ENCODE measurements around the gene MS4A4E.

Gene MS4A4E

DNA sequence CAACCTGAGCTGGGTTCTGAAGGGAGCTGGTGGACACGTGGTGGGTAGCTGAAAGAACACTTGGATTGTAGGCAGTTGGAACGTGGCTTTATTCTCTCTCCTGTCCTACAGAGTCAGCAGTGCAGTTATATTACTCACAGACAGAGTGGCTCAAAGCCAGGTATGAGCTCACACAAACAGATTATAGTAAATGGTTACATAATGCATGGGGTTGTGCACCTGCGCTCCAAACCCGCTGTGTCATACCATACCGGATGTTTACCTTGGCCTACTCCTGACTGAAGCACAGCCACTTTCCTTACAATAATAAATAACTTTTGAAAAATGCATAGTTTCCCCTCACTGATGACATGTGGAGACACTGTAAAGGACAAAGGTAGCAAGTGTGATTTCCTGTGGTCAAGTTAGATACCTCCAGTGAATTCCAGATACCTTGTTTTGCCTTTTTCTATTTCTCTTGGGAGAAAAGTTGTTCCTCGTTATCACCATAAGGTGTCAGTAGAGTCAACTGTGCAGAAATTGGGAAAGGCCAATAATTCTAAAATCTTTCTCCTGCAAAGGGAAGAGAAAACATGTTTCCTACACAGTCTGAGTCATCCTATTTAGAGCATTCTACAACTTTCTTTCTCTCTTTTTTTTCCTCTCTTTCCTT lies 73.5 kb downstream of the MS4A4E start:
- DNase-seq (ENCODE audit: extremely low read depth, low read depth): no peak
- TF ChIP-seq, protein P1, sequence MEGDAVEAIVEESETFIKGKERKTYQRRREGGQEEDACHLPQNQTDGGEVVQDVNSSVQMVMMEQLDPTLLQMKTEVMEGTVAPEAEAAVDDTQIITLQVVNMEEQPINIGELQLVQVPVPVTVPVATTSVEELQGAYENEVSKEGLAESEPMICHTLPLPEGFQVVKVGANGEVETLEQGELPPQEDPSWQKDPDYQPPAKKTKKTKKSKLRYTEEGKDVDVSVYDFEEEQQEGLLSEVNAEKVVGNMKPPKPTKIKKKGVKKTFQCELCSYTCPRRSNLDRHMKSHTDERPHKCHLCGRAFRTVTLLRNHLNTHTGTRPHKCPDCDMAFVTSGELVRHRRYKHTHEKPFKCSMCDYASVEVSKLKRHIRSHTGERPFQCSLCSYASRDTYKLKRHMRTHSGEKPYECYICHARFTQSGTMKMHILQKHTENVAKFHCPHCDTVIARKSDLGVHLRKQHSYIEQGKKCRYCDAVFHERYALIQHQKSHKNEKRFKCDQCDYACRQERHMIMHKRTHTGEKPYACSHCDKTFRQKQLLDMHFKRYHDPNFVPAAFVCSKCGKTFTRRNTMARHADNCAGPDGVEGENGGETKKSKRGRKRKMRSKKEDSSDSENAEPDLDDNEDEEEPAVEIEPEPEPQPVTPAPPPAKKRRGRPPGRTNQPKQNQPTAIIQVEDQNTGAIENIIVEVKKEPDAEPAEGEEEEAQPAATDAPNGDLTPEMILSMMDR (IDR thresholded peaks at IDR 0.05; ENCODE audit: low read depth, low read length): no peak; the same call in 1 of the 2 replicates

DNA sequence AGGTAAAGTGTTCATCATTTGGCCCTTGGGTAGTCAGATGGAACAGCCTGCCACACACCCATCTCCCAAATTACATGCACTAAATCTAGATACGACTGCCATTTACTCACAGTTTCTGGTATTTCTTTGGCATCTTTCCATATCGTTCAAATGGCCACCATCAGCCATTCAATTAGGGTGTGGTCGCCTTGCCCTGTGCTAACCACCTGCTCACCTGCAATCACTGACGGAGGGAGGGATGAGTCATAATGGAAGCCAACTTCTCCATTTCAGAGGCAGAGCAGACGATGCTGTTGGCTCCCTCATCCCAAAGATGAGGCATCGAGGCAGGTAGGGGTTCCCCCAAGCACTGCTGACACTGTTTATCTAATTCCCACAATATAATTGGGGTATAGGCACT lies 74.6 kb downstream of the MS4A4E start:
- TF ChIP-seq, protein P1 (IDR thresholded peaks at IDR 0.05; ENCODE audit: low read depth, low read length): no peak
- no peak for DNase-seq (ENCODE audit: extremely low read depth, low read depth)

DNA sequence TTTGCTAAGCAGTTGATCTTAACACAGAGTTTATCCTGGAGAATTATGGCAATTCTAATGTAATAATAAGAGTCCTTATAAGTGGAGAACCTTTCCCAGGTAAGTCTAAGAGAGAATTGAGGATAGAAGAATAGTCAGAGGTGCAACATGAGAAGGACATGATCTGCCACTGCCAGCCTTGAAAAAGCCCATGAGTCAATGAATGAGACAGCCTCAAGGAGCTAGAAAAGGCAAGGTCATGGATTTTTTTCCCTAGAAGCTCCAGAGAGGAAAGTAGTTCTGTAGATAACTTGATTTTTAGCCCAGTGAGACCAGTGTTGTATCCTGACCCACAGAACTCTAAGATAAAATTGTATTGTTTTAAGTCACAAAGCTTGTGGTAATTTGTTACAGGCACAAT lies 77.0 kb downstream of the MS4A4E start:
- TF ChIP-seq, protein P1 (IDR thresholded peaks at IDR 0.05; ENCODE audit: low read depth, low read length): no peak
- no peak for DNase-seq (ENCODE audit: extremely low read depth, low read depth)

DNA sequence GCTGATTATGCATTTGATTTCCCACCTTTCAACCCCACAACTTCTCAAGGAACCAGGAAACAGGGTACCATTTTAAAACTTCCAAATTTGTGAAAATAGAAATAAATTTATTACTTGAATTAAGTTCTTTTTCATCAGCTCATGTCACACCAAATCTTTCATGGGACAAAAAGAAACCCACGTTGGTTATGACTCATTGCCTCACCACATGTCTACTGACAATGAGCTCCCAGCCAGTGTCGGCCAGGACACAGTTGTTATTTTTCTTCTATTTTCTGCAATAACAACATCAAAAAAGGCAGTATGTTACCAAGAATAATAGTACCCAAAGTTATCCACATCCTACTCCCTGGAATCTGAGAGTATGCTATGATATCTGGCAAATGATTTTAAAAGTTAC lies 77.4 kb downstream of the MS4A4E start:
- TF ChIP-seq, protein P1 (IDR thresholded peaks at IDR 0.05; ENCODE audit: low read depth, low read length): no peak

DNA sequence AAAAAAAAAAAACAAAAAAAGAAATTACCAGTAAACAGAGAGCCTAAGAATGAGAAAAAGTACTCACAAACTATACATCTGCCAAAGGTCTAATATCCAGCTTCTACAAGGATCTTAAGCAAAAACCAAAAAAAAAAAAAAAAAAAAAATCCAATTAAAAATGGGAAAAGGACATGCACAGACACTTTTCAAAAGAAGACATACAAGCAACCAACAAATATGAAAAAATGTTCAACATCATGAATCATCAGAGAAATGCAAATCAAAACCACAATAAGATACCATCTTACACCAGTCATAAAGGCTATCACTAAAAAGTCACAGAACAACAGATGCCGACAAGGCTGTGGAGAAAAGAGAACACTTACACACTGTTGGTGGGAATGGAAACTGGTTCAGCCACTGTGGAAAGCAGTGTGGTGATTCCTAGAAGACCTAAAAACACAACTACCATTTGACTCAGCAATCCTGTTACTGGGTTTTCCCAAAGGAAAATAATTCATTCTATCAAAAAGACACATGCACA lies 78.3 kb downstream of the MS4A4E start:
- DNase-seq (ENCODE audit: extremely low read depth, low read depth): no peak

More for the DNA sequence above, 77.4 kb downstream of the MS4A4E start:
- no peak for DNase-seq (ENCODE audit: extremely low read depth, low read depth)

DNA sequence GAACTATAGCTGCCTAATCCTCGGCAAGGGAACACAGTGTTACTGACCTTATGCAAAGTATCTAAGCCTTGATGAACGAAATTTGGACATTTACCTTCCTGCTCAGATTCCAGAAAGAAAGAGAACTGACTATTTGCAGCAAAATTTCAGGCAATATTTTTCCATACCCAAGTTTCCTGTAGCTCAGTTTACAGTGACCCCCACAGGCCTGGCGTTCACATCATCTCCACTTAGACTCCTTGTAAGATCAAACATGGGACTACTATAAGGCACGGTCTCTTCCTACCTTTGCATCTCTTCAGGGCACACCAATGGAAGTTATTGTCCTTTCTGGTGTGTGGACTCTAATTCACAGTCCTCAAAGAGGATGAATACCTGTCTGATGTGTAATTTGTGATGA lies 81.2 kb downstream of the MS4A4E start:
- TF ChIP-seq, protein P1 (IDR thresholded peaks at IDR 0.05; ENCODE audit: low read depth, low read length): no peak
- DNase-seq (ENCODE audit: extremely low read depth, low read depth): no peak

More for the DNA sequence above, 78.3 kb downstream of the MS4A4E start:
- TF ChIP-seq, protein P1 (IDR thresholded peaks at IDR 0.05; ENCODE audit: low read depth, low read length): no peak

DNA sequence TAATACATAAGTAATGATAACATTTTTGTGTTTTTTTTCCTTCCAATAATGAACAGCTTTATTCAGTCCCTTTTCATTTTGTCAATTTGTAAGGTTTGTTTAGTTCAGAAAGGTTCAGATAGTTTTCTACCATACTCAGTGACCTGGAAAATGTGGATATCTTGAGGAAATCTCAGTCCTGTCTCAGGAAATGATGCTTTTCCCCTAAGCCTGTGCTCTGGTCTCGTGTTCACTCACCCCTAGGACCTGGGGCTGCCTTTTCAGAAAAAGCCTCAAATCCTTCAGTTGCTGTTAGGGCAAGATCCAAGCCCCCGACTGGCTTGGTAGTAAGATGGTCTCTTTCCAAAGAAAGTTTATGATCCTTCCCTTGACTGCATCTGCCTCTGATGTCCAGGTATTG lies 81.8 kb downstream of the MS4A4E start:
- DNase-seq (ENCODE audit: extremely low read depth, low read depth): no peak
- TF ChIP-seq, protein P1 (IDR thresholded peaks at IDR 0.05; ENCODE audit: low read depth, low read length): no peak
